ENCODE data around the gene ABHD5. TPM values are rescaled to one million over a fixed set of nuclear protein-coding genes. Genes with fewer than 3 reads are reported as not detected.

ABHD5 gene
- polyA plus RNA-seq, 1 of the 3 experiments (the other 2 are of a cell fraction) = 10.4 TPM

DNA sequence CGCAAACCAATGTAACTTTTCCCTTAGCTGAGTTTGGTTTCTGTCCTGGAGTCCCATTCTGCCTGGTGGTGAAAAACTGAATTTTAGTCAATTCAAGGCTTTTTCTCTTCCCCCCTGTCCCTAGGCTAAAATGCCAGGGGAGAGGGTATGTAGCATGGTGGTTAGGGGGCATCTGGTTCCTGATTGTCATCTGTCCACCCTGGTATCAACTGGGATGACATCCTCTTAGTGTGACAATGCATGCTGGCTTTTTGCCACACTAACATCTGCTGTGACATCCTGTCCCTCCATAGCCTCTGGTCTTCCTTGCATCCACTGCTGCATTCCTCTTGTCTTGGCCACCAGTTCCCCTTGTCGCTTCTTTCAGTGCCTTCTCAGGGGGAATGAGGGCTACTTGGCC, 73.7 kb downstream of the ABHD5 start (continued):
- peak; percentile 98 for TF ChIP-seq RCOR1 (IDR thresholded peaks at IDR 0.05; ENCODE audit: low read length)
- TF ChIP-seq SIN3A (IDR thresholded peaks at IDR 0.05; ENCODE audit: borderline replicate concordance, low read depth, low read length) = no peak
- TF ChIP-seq FOSL2 (IDR thresholded peaks at IDR 0.05; ENCODE audit: borderline replicate concordance, low read depth) = no peak

GRCh38 chr3:43765521-43765971, 74.8 kb downstream of the ABHD5 start:
- no peak for DNase-seq
- CTCF ChIA-PET = interaction anchor here (1.0 to 1.6 kb wide), 6 partner anchors 8 to 431 kb away, joined by 3 to 4 read pairs (median 3); no protein-coding TSS in a partner anchor
- peaks cover 17% of the 10 kb centered on the region for H3F3A ChIP-seq (replicated peaks; ENCODE audit: insufficient read depth)
- peaks cover 31 to 62% of the 10 kb centered on the region in 2 experiments for H3K4me1 ChIP-seq (ENCODE audit: control insufficient read depth in 1 of 2, insufficient read depth in 2 of 2, low read depth in 1 of 2, low read length in 1 of 2)
- H3K27me3 ChIP-seq (ENCODE audit: insufficient read depth) = no peaks in the 10 kb centered on the region
- H3K4me2 ChIP-seq = no peak overlapping the region
- H3K9me2 ChIP-seq = no peaks in the 10 kb centered on the region
- 83% methylated on average over 4 of the region's 4 CpGs for WGBS (ENCODE audit: low lambda C conversion rate)
- H3K9ac ChIP-seq = no peak overlapping the region
- no peaks in the 10 kb centered on the region for H4K20me1 ChIP-seq (ENCODE audit: insufficient read depth)
- H2AFZ ChIP-seq (ENCODE audit: low read depth) = no peak overlapping the region
- TF ChIP-seq NFIC (IDR thresholded peaks at IDR 0.05; ENCODE audit: borderline replicate concordance) = no peak
- no peak for TF ChIP-seq CTCF (IDR thresholded peaks at IDR 0.05)
- no peak for TF ChIP-seq MXI1 (IDR thresholded peaks at IDR 0.05; ENCODE audit: low read depth, low read length)
- no peak for TF ChIP-seq RFX5 (IDR thresholded peaks at IDR 0.05; ENCODE audit: low read length)
- no peak for TF ChIP-seq FOSL2 (IDR thresholded peaks at IDR 0.05; ENCODE audit: borderline replicate concordance, low read depth)
- TF ChIP-seq SIN3A (IDR thresholded peaks at IDR 0.05; ENCODE audit: borderline replicate concordance, low read depth, low read length) = no peak
- TF ChIP-seq YY1 (IDR thresholded peaks at IDR 0.05; ENCODE audit: low read depth) = no peak
- no peaks in the 10 kb centered on the region for H3K36me3 ChIP-seq (replicated peaks in 1 of 2; ENCODE audit: control insufficient read depth in 1 of 2, insufficient read depth in 2 of 2, low read length in 1 of 2)
- no peaks in the 10 kb centered on the region for H3K79me2 ChIP-seq (ENCODE audit: insufficient read depth)
- H3K4me3 ChIP-seq (ENCODE audit: low read depth in 2 of 2, low read length in 1 of 2) = no peak overlapping the region
- POLR2A ChIA-PET = interaction anchor here (0.7 kb wide), 1 partner anchor 11 kb away, joined by 3 read pairs; no protein-coding TSS in a partner anchor
- H3K9me3 ChIP-seq = no peaks in the 10 kb centered on the region
- H3K27ac ChIP-seq (ENCODE audit: low read depth in 2 of 2, low read length in 1 of 2) = peak overlapping the region; percentile 75 to 81

GRCh38 chr3:43766672-43767465, 76.1 kb downstream of the ABHD5 start:
- CTCF ChIA-PET = interaction anchor here (1.1 to 1.6 kb wide), 4 partner anchors 9 to 430 kb away, joined by 3 read pairs; no protein-coding TSS in a partner anchor
- Histone ChIP-seq H3K27me3 (ENCODE audit: insufficient read depth) (no peaks in the 10 kb centered on the region), H3K79me2 (ENCODE audit: insufficient read depth) (no peaks in the 10 kb centered on the region), H4K20me1 (ENCODE audit: insufficient read depth) (no peaks in the 10 kb centered on the region), H2AFZ (ENCODE audit: low read depth) (no peak overlapping the region), H3K4me3 (ENCODE audit: low read depth in 2 of 2, low read length in 1 of 2) (no peak overlapping the region), H3K9me3 (no peaks in the 10 kb centered on the region), H3K9me2 (no peaks in the 10 kb centered on the region), H3F3A (replicated peaks; ENCODE audit: insufficient read depth) (peaks cover 25% of the 10 kb centered on the region), H3K36me3 (replicated peaks in 1 of 2; ENCODE audit: control insufficient read depth in 1 of 2, insufficient read depth in 2 of 2, low read length in 1 of 2) (no peaks in the 10 kb centered on the region), H3K9ac (no peak overlapping the region), H3K4me1 (ENCODE audit: control insufficient read depth in 1 of 2, insufficient read depth in 2 of 2, low read depth in 1 of 2, low read length in 1 of 2) (peaks cover 31 to 68% of the 10 kb centered on the region in 2 experiments), H3K4me2 (0 out of 2 replicates have a peak overlapping the region, but pooled peaks have one; percentile 7), H3K27ac (ENCODE audit: low read depth in 2 of 2, low read length in 1 of 2) (peak overlapping the region; percentile 44 to 75)
- DNase-seq = no peak
- POLR2A ChIA-PET = interaction anchor here (0.6 kb wide), 1 partner anchor 145 kb away, joined by 3 read pairs; the partner anchor contains the start of gene ANO10
- 37% methylated on average over 2 of the region's 2 CpGs for whole genome bisulfite sequencing (ENCODE audit: low lambda C conversion rate)
- TF ChIP-seq, protein P1, sequence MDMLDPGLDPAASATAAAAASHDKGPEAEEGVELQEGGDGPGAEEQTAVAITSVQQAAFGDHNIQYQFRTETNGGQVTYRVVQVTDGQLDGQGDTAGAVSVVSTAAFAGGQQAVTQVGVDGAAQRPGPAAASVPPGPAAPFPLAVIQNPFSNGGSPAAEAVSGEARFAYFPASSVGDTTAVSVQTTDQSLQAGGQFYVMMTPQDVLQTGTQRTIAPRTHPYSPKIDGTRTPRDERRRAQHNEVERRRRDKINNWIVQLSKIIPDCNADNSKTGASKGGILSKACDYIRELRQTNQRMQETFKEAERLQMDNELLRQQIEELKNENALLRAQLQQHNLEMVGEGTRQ (IDR thresholded peaks at IDR 0.05; ENCODE audit: borderline replicate concordance, low read depth, low read length) = no peak
- TF ChIP-seq RXRA (IDR thresholded peaks at IDR 0.05; ENCODE audit: borderline replicate concordance, low read depth) (no peak), ZBTB33 (IDR thresholded peaks at IDR 0.05; ENCODE audit: borderline replicate concordance, low read depth) (no peak), TEAD4 (IDR thresholded peaks at IDR 0.05; ENCODE audit: borderline replicate concordance, insufficient read depth) (peak; percentile 72; the same call in 1 of the 2 replicates), RAD21 (IDR thresholded peaks at IDR 0.05; ENCODE audit: low read length) (0 out of 2 replicates have a peak, but pooled peaks have one; percentile 6), TCF12 (IDR thresholded peaks at IDR 0.05) (peak; percentile 79), NFIC (IDR thresholded peaks at IDR 0.05; ENCODE audit: borderline replicate concordance) (peak; percentile 92), FOSL2 (IDR thresholded peaks at IDR 0.05; ENCODE audit: borderline replicate concordance, low read depth) (peak; percentile 72)
- TF ChIP-seq, protein P2, sequence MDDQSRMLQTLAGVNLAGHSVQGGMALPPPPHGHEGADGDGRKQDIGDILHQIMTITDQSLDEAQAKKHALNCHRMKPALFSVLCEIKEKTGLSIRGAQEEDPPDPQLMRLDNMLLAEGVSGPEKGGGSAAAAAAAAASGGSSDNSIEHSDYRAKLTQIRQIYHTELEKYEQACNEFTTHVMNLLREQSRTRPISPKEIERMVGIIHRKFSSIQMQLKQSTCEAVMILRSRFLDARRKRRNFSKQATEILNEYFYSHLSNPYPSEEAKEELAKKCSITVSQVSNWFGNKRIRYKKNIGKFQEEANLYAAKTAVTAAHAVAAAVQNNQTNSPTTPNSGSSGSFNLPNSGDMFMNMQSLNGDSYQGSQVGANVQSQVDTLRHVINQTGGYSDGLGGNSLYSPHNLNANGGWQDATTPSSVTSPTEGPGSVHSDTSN (IDR thresholded peaks at IDR 0.05) = peak; percentile 45
